H9 (cell line): ENCODE measurements around the gene OR2H1. TPM values are rescaled to one million over a fixed set of nuclear protein-coding genes. Genes with fewer than 3 reads are reported as not detected.

Experiments
- DNase-seq: peaks from one replicate; pipeline ENCODE4 v3.0.0-alpha.2; 2017
- H2AFZ ChIP-seq: one replicate; pipeline ENCODE4 v1.6.1; 2013; ENCODE audit warnings: mild to moderate bottlenecking, low read length, control low read depth, moderate library complexity
- H2AK5ac ChIP-seq: 2 replicates; pipeline ENCODE4 v1.6.1; 2013; ENCODE audit warnings: low read length, control low read depth, mixed read lengths; ENCODE audit not compliant: insufficient read length
- H2BK120ac ChIP-seq: one replicate; pipeline ENCODE4 v1.6.1; 2013; ENCODE audit warnings: low read depth, mild to moderate bottlenecking, low read length, control low read depth, inconsistent platforms; ENCODE audit not compliant: poor library complexity, severe bottlenecking
- H2BK12ac ChIP-seq: 2 replicates; pipeline ENCODE4 v1.6.1; 2013; ENCODE audit warnings: low read length, control low read depth, mixed read lengths, low read depth; ENCODE audit not compliant: insufficient read length
- H2BK15ac ChIP-seq: 2 replicates; pipeline ENCODE4 v1.6.1; 2013; ENCODE audit warnings: low read depth, low read length, control low read depth
- H2BK20ac ChIP-seq: one replicate; pipeline ENCODE4 v1.6.1; 2013; ENCODE audit warnings: low read depth, mild to moderate bottlenecking, low read length, control low read depth, inconsistent platforms; ENCODE audit not compliant: poor library complexity, severe bottlenecking
- H2BK5ac ChIP-seq: 2 replicates; pipeline ENCODE4 v1.6.1; 2013; ENCODE audit warnings: low read length, control low read depth, mixed read lengths; ENCODE audit not compliant: insufficient read length
- H3K14ac ChIP-seq: 2 replicates; pipeline ENCODE4 v1.6.1; 2013; ENCODE audit warnings: low read length, control low read depth; ENCODE audit not compliant: insufficient read depth
- H3K18ac ChIP-seq: 2 replicates; pipeline ENCODE4 v1.6.1; 2013; ENCODE audit warnings: low read depth, mild to moderate bottlenecking, mixed read lengths, low read length, control low read depth; ENCODE audit not compliant: insufficient read length
- H3K23ac ChIP-seq: 2 replicates; pipeline ENCODE4 v1.6.1; 2013; ENCODE audit warnings: low read length, control low read depth, mixed read lengths, low read depth; ENCODE audit not compliant: insufficient read length
- H3K23me2 ChIP-seq: 2 replicates; pipeline ENCODE4 v1.6.1; 2013; ENCODE audit warnings: low read depth, mild to moderate bottlenecking, mixed read lengths, low read length, control low read depth; ENCODE audit not compliant: insufficient read length, poor library complexity, severe bottlenecking
- H3K27ac ChIP-seq: 2 replicates; pipeline ENCODE4 v1.5.1; 2013; ENCODE audit warnings: low read length, control low read depth, mixed read lengths, low read depth; ENCODE audit not compliant: insufficient read length
- H3K27me3 ChIP-seq: 2 replicates; pipeline ENCODE4 v1.6.1; 2013; ENCODE audit warnings: low read length, control low read depth, inconsistent platforms; ENCODE audit not compliant: insufficient read depth
- H3K4ac ChIP-seq: 2 replicates; pipeline ENCODE4 v1.6.1; 2013; ENCODE audit warnings: low read depth, mild to moderate bottlenecking, control low read depth, inconsistent platforms, low read length, moderate library complexity
- H3K4me1 ChIP-seq: 2 replicates; pipeline ENCODE4 v1.6.1; 2013; ENCODE audit warnings: low read length, control low read depth, inconsistent platforms; ENCODE audit not compliant: insufficient read depth
- H3K4me2 ChIP-seq: 2 replicates; pipeline ENCODE4 v1.6.1; 2013; ENCODE audit warnings: low read length, control low read depth, mixed read lengths; ENCODE audit not compliant: insufficient read length, insufficient read depth
- H3K56ac ChIP-seq: 2 replicates; pipeline ENCODE4 v1.6.1; 2013; ENCODE audit warnings: low read depth, mild to moderate bottlenecking, mixed read lengths, low read length, control low read depth; ENCODE audit not compliant: insufficient read length
- H3K79me1 ChIP-seq: 2 replicates; pipeline ENCODE4 v1.6.1; 2013; ENCODE audit warnings: low read depth, mild to moderate bottlenecking, moderate library complexity, low read length, control low read depth, inconsistent platforms; ENCODE audit not compliant: insufficient read depth, poor library complexity, severe bottlenecking
- H3K79me2 ChIP-seq: 2 replicates; pipeline ENCODE4 v1.6.1; 2013; ENCODE audit warnings: low read length, control low read depth, inconsistent platforms; ENCODE audit not compliant: insufficient read depth
- H3K9ac ChIP-seq: 2 replicates; pipeline ENCODE4 v1.6.1; 2013; ENCODE audit warnings: low read length, control low read depth, mixed read lengths; ENCODE audit not compliant: insufficient read length; ENCODE audit errors: extremely low read depth
- H3K9me3 ChIP-seq: one replicate; pipeline ENCODE4 v1.6.1; 2013; ENCODE audit warnings: low read depth, low read length, inconsistent platforms; ENCODE audit not compliant: control insufficient read depth
- H3T11ph ChIP-seq: one replicate; pipeline ENCODE4 v1.6.1; 2013; ENCODE audit warnings: mild to moderate bottlenecking, low read length, control low read depth, inconsistent platforms
- H4K20me1 ChIP-seq: one replicate; pipeline ENCODE4 v1.6.1; 2013; ENCODE audit not compliant: control insufficient read depth, insufficient read length, insufficient read depth
- H4K5ac ChIP-seq: 2 replicates; pipeline ENCODE4 v1.6.1; 2013; ENCODE audit warnings: low read depth, mild to moderate bottlenecking, mixed read lengths, low read length, control low read depth; ENCODE audit not compliant: insufficient read length
- H4K8ac ChIP-seq: replicated peaks from 2 replicates; pipeline ENCODE4 v1.6.1; 2013; ENCODE audit warnings: low read length, control low read depth, mixed read lengths, low read depth; ENCODE audit not compliant: insufficient read length
- H4K91ac ChIP-seq: 2 replicates; pipeline ENCODE4 v1.6.1; 2013; ENCODE audit warnings: low read depth, mild to moderate bottlenecking, moderate library complexity, mixed read lengths, low read length, control low read depth; ENCODE audit not compliant: insufficient read length
- H3K27ac Mint-ChIP-seq, 3 experiments: 2 replicates in 2 of 3; 3 replicates in 1 of 3; pipeline ENCODE4 v1.8.0; 2020 to 2021; ENCODE audit warnings: mixed read lengths in 3 of 3, mild to moderate bottlenecking in 1 of 3, moderate library complexity in 1 of 3
- H3K27me3 Mint-ChIP-seq: 2 replicates; pipeline ENCODE4 v1.8.0; 2021; ENCODE audit warnings: low read depth, mild to moderate bottlenecking, moderate library complexity, mixed read lengths
- H3K36me3 Mint-ChIP-seq, 3 experiments: 2 replicates in 2 of 3; 3 replicates in 1 of 3; pipeline ENCODE4 v1.8.0; 2020 to 2021; ENCODE audit warnings: low read depth in 3 of 3, mixed read lengths in 3 of 3; ENCODE audit not compliant: insufficient read depth in 1 of 3
- H3K4me1 Mint-ChIP-seq, 2 experiments: 2 replicates each; pipeline ENCODE4 v1.8.0; 2020; ENCODE audit warnings: mixed read lengths in 2 of 2
- H3K4me3 Mint-ChIP-seq, 2 experiments: 2 replicates in 1 of 2; 3 replicates in 1 of 2; pipeline ENCODE4 v1.8.0; 2020 to 2021; ENCODE audit warnings: mild to moderate bottlenecking in 2 of 2, mixed read lengths in 2 of 2, moderate library complexity in 1 of 2
- H3K9me3 Mint-ChIP-seq, 2 experiments: 2 replicates in 1 of 2; 3 replicates in 1 of 2; pipeline ENCODE4 v1.8.0; 2020; ENCODE audit warnings: mild to moderate bottlenecking in 2 of 2, mixed read lengths in 2 of 2, moderate library complexity in 1 of 2
- WGBS: extraction: QIAGEN DNeasy Blood & Tissue Kit; methylation state at CpG from one replicate; pipeline ENCODE4 v1.1.7; 2013; ENCODE audit warnings: missing lambda C conversion rate, low lambda C conversion rate, mixed read lengths; ENCODE audit not compliant: insufficient read length; ENCODE audit errors: extremely low coverage; 5-methylcytosine and 5-hydroxymethylcytosine counted together
- total RNA-seq: library from RNA; stranded (reverse); gene quantifications from 2 replicates; pipeline ENCODE4 v1.2.1, GENCODE V29; 2021
- TF ChIP-seq, protein P1 (sequence below): fragments of 200-600 bp; sonication (generic); conservative IDR thresholded peaks from 3 replicates; pipeline ENCODE4 v1.8.0; 2021; ENCODE audit warnings: antibody characterized with exemption, mild to moderate bottlenecking

The OR2H1 gene
- total RNA-seq, 1 experiment from 2014 or later, result not detected

DNA sequence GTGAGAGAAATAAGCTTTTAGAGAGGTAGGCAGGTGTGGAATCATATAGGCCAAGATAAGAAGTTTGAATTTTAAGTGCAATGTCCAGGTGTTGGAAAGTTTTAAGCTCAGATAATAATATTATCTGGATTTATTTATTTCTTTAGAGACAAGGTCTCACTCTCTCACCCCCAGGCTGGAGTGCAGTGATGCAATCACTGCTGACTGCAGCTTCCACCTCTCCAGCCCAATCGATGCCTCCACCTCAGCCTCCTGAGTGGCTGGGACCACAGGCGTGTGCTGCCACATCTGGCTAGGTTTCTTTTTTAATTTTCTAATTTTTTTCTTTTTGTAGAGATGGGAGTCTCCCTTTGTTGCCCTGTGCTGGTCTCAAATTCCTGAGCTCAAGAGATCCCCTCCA lies 36.3 kb downstream of the OR2H1 start:
- H3K27me3 ChIP-seq, result no peaks in the 10 kb centered on the region
- H3K23ac ChIP-seq, result no peak overlapping the region

More for the DNA sequence above, 36.3 kb downstream of the OR2H1 start:
- Histone ChIP-seq H3K4me2 (no peak overlapping the region), H2BK12ac (no peak overlapping the region), H3T11ph (no peak overlapping the region), H2BK15ac (no peak overlapping the region), H3K14ac (no peak overlapping the region), H2BK120ac (no peak overlapping the region), H4K8ac (no peak overlapping the region), H2BK5ac (no peak overlapping the region), H3K79me2 (no peaks in the 10 kb centered on the region), H3K9ac (no peak overlapping the region), H2AFZ (no peak overlapping the region), H4K91ac (no peak overlapping the region), H3K23me2 (no peaks in the 10 kb centered on the region), H3K27ac (no peak overlapping the region), H3K4me1 (no peaks in the 10 kb centered on the region), H2BK20ac (no peak overlapping the region), H3K4ac (no peak overlapping the region), H3K18ac (no peak overlapping the region), H3K79me1 (no peaks in the 10 kb centered on the region), H3K9me3 (no peaks in the 10 kb centered on the region), H4K20me1 (no peaks in the 10 kb centered on the region), H2AK5ac (no peak overlapping the region), H4K5ac (no peak overlapping the region), H3K56ac (no peak overlapping the region)
- peaks cover 3% of the 10 kb centered on the region; the same call in 1 of the 2 replicates for H3K27me3 Mint-ChIP-seq
- H3K27ac Mint-ChIP-seq, result 0 out of 7 replicates have a peak overlapping the region, but pooled peaks of 1 of the 3 experiments have one; percentile 1
- no CpG with 5 or more reads among the region's 2 CpGs for WGBS
- H3K36me3 Mint-ChIP-seq, result no peaks in the 10 kb centered on the region
- H3K9me3 Mint-ChIP-seq, result no peaks in the 10 kb centered on the region; a peak in 1 of 5 replicates
- DNase-seq, result no peak
- TF ChIP-seq, protein P1, sequence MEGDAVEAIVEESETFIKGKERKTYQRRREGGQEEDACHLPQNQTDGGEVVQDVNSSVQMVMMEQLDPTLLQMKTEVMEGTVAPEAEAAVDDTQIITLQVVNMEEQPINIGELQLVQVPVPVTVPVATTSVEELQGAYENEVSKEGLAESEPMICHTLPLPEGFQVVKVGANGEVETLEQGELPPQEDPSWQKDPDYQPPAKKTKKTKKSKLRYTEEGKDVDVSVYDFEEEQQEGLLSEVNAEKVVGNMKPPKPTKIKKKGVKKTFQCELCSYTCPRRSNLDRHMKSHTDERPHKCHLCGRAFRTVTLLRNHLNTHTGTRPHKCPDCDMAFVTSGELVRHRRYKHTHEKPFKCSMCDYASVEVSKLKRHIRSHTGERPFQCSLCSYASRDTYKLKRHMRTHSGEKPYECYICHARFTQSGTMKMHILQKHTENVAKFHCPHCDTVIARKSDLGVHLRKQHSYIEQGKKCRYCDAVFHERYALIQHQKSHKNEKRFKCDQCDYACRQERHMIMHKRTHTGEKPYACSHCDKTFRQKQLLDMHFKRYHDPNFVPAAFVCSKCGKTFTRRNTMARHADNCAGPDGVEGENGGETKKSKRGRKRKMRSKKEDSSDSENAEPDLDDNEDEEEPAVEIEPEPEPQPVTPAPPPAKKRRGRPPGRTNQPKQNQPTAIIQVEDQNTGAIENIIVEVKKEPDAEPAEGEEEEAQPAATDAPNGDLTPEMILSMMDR, result no peak
- H3K4me3 Mint-ChIP-seq, result no peak overlapping the region
- peaks cover 0 to 8% of the 10 kb centered on the region in 2 experiments; a peak in 3 of 4 replicates for H3K4me1 Mint-ChIP-seq
